ENCODE data around the gene SAYSD1. TPM values are rescaled to one million over a fixed set of nuclear protein-coding genes. Genes with fewer than 3 reads are reported as not detected.

SAYSD1 gene
- total and polyA plus RNA-seq, 9 of the 15 experiments (the other 6 are each of a cell fraction or from before 2014, with no cell fraction given): 3.5 to 19.1 (median 12.4) TPM

DNA sequence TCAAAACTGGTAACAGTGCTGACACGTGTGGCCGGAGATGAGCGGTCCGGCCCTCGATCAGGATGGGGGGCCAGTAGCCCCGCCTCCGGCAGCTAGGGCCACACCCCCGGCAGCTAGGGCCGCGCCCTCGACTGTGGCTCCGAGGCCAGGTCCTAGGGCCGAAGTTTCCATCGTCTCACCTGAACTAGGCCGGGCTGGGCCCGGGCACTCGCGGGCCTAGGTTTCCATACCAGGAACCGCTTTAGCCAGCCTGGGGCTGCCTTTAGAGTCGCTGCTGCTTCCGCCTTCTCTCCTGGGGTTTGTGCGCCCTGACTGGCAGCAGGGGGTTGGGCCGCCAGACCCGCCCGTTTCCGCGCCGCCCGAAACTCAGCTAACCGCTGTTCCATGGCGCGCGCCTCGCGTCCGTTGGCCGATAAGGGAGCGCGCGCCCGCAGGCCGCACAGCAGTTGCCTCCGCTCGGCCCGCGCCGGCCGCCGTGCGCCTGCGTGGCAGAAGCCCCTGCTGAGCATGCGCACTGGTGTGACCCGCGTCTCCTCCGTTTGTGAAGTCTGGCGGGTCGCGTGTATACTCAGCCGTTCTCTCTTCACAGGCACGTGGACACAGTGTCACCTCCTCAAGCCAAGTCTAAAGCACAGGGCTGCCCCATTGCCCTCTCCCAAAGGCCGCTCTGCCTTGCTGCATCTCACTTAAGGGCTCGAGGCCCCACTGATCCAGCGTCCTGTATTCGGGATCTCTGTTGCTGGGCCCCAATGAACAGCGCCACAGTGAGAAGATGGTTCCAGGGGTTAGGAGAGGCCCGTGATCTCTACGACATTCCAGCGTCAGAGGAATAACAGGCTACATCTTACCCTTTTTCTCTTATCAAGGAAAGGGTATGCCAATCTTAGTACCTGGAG, at the start of gene SAYSD1 (continued):
- TF ChIP-seq LCOR (CRISPR knock-in tag; IDR thresholded peaks at IDR 0.05) (peak; percentile 82), ZNF75A (CRISPR knock-in tag; IDR thresholded peaks at IDR 0.05) (no peak), CBX8 (IDR thresholded peaks at IDR 0.05; ENCODE audit: borderline replicate concordance, extremely low read depth, low read depth, low read length, poor library complexity, severe bottlenecking) (no peak), SOX6 (IDR thresholded peaks at IDR 0.05) (peak; percentile 66), ZNF347 (CRISPR knock-in tag; IDR thresholded peaks at IDR 0.05; ENCODE audit: low read depth) (no peak), CEBPG (CRISPR knock-in tag; IDR thresholded peaks at IDR 0.05) (no peak), CEBPG (tag; conservative IDR thresholded peaks at IDR 0.05 in 1 of 2, IDR thresholded peaks at IDR 0.05 in 1 of 2) (no peak), RFX1 (IDR thresholded peaks at IDR 0.05) (no peak), E2F3 (CRISPR knock-in tag; IDR thresholded peaks at IDR 0.05) (peak; percentile 54; the same call in 1 of the 2 replicates), SMARCA5 (IDR thresholded peaks at IDR 0.05) (no peak), TARDBP (IDR thresholded peaks at IDR 0.05) (peak; percentile 85), CUX1 (CRISPR knock-in tag; IDR thresholded peaks at IDR 0.05) (no peak), ZC3H11A (IDR thresholded peaks at IDR 0.05; ENCODE audit: low read depth, low read length) (no peak), ZSCAN29 (IDR thresholded peaks at IDR 0.05) (no peak), BHLHE40 (IDR thresholded peaks at IDR 0.05; ENCODE audit: low read length) (peak; percentile 86), TBP (optimal IDR thresholded peaks at IDR 0.05; ENCODE audit: low read depth, low read length) (peak; percentile 61), RB1 (IDR thresholded peaks at IDR 0.05; ENCODE audit: low read depth) (peak; percentile 94), ZEB2 (IDR thresholded peaks at IDR 0.05) (peak; percentile 93; the same call in 1 of the 2 replicates), MYNN (IDR thresholded peaks at IDR 0.05) (0 out of 2 replicates have a peak, but pooled peaks have one; percentile 26), MYNN (CRISPR knock-in tag; IDR thresholded peaks at IDR 0.05) (no peak), RBM15 (IDR thresholded peaks at IDR 0.05; ENCODE audit: insufficient read depth, low read length) (no peak), FOXJ2 (tag; IDR thresholded peaks at IDR 0.05) (peak; percentile 74; the same call in 1 of the 2 replicates)
- TF ChIP-seq, protein P1, sequence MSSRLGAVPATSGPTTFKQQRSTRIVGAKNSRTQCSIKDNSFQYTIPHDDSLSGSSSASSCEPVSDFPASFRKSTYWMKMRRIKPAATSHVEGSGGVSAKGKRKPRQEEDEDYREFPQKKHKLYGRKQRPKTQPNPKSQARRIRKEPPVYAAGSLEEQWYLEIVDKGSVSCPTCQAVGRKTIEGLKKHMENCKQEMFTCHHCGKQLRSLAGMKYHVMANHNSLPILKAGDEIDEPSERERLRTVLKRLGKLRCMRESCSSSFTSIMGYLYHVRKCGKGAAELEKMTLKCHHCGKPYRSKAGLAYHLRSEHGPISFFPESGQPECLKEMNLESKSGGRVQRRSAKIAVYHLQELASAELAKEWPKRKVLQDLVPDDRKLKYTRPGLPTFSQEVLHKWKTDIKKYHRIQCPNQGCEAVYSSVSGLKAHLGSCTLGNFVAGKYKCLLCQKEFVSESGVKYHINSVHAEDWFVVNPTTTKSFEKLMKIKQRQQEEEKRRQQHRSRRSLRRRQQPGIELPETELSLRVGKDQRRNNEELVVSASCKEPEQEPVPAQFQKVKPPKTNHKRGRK (tag; IDR thresholded peaks at IDR 0.05): no peak
